ENCODE results near the gene OPA1.
A peak's percentile ranks its signal among the peaks of the same experiment; 100 is the strongest.

OPA1 gene

DNA sequence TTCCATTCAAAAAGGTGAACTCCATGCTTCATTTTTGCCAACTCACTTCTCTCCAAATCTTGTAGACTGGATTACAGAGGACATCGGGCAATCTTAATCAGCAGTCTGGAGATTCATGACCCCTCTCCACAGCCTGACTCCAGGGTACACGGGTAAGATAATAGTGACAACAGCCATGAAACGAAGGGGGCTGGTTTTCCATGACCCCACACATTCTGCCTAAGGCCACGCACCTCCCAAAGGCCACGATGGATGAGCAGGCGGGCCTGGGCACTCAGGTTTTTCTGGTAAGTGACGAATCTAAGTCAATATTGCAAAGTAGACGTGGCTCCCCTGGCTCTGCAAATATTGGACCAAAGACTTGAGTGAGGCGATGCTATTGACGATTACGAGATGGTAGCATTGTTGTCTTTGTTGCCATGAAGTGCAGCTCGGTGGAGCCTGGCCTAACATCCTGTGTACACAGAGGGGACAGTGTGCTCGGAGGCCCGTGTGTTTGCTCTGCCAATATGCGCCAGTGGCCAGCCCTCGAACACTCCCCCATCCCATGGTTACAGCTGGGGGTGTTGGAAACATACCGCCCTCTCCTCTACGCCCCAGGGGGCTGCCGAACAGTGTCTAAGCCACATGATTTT, 119.1 kb downstream of the OPA1 start:
- DNase-seq, result peak; percentile 99

DNA sequence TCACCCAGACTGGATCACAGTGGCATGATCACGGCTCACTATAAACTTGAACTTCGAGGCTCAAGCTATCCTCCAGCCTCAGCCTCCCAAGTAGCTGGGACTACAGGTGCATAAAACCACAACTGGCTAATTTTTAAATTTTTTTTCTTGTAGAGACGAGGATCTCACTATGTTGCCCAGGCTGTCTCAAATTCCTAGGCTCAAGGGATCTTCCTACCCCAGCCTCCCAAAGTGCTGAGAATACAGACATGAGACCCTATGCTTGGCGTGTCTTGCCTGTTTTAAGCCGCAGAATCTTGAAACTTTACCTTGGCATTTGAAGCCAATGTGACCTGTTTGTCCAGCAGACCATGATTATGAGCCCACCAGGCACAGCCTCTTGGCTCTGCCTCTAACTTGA, 119.9 kb downstream of the OPA1 start:
- DNase-seq, result no peak

DNA sequence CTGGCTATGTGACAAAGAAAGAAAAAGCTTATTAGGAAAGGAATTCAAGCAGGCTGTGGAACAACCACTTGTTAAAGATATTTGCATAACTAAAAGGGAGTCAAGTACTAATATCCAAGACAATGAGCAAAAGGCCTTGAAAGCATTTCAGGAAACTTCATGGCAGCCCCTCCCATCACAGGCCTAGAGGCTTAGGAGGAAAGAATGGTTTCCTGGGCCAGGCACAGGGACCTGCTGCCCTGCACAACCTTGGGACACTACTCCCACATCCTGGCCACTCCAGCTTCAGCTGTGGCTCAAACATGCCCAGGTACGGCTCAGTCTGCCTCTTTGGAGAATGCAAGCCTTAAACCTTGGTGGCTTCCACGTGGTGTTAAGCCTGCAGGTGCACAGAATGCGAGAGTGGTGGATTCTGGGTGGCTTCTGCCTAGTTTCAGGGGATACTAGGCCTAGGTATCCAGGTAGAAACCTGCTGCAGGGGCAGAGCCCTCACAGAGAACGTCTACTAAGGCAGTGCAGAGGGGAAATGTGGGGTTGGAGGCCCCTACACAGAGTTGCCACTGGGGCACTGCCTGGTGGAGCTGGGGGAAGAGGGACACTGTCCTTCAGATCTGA, 121.6 kb downstream of the OPA1 start:
- DNase-seq, result no peak

DNA sequence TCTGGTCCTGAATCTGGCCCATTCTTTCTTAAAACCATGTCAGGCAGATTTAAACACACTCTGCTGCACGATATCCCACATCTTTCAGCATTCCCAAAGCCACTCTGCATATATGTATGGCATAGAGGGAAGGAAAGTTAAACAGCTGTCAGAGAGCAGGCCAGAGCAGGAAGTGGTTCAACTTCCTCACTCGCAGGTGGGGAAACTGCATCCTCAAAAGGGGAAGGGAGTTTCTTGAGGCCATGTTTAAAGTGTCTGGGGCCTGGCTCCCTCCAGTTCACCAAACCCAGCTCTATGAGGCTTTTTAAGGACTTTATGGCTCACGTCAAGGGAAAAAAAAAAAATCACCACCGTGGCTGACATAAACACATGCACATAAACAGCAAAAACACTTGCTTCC, 123.1 kb downstream of the OPA1 start:
- no peak for DNase-seq

DNA sequence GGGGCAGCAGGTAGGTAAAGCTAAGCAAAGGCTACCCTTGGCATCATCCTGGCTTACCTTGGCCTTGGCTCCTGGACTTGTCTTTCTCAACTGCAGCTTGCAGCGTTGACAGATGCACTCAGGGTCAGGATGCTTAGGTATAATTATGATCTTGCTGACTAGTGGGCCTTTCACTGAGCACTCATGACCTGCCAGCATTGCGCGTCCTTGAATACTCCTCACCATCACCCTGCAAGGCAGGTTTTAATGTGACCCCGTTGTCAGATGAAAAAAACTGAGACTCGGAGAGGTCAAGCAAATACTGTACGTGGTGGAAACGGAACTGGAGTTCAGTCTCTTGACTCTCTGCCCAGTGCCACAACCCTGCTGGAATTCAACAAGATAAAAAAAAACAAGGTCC, 126.7 kb downstream of the OPA1 start:
- DNase-seq, result no peak

DNA sequence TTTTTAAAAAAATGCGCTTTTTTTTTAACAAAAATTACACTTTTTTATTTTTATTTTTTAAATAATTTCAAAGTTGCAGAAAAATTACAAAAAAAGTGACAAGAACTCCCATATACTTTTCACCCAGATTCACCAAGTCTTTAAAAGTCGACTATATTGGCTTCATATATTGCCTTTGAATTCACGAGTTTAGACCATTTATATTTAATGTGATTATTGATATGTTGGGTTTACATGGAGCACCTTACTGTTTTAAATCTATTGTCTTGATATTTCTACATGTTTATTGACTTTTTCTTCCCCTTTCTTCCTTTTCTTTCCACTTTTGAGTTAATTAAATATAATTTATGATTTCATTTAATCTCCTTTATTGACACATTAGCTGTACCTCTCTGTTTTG, 127.2 kb downstream of the OPA1 start:
- DNase-seq, result no peak

DNA sequence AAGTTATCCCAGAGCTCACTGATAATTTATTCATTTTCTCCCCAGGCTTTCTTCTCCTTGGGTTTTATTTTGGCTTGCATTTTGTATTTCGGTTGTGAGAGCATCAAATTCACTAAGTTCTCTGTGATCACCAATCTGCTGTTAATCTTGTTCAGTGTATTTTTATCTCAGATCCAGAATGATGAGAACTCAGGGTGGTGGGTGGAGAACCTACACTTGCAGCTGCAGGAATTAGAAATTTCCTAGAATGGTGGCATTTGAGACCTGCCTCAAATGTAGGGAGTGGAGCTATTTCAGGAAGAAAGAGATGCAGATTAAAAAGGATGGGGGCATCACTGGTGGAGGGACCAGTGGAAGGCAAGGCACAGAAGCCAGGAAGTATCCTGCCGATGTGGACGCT, 129.6 kb downstream of the OPA1 start:
- no peak for DNase-seq

DNA sequence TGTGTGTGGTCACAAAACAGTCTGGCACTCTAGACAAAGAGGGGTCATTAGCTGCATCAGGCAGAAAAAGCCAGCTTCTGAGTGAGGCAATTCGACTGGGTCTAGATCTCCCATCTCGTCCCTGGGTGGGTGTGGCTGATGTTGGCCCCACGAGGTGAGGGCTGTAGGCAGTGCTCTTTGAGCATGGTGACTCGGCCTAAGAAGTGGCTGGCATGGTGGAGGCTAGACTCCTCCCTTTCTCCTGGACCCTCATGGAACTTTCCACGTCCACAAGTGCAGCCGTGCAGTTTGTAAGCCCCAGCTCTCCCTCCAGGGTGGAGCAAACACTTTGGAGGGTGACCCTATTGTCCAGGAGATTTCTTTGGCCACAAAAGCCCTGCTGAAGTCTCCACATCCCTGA, 134.1 kb downstream of the OPA1 start:
- DNase-seq, result no peak

DNA sequence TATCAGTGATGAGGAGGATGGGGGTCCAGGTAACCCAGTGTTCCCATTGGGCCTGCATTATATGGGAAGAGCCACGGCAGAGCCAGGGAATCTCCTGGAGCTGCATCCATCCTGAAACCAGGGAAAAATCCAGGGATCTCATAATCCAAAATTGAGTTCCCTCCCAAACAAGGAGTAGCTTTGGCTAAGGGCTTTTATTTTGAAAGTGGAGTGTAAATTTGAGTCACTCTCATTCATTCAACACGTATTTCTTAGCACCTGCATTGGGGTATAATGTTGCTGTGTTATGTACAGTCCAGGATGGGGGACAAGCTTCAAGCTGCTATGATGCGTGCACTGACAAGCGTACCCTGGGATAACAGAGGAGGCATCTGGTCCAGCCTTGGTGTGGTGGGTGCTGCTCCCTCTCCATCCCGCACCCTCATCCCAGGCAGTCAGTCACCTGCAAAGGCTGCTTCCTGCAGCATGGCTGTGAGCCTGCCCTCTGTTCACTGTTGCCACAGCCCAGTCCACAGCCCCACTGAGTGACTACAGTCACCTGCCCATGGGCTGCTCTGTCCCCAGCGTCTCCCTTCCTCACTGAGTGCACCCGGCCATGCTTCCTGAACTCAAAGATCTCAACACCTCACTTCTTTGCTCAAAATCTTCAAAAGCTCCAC, 135.6 kb downstream of the OPA1 start:
- DNase-seq, result no peak

DNA sequence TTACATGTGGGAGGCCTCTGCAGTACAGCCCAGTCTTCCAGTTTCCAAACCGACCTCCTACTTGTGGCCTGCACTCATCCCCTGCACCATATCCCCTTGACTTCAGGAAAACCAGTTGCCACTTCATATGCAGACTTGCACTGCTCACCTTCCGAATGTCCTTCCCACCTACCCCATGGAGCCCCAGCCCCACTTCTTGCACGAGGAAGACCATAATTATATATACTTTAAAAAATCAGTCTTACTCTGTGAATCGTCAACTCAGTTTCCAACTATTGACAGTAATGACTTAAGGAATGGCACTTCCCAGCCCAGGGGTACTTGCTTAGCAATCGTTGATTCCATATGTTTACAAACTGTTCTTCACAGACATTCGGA, 136.1 kb downstream of the OPA1 start:
- DNase-seq, result no peak

DNA sequence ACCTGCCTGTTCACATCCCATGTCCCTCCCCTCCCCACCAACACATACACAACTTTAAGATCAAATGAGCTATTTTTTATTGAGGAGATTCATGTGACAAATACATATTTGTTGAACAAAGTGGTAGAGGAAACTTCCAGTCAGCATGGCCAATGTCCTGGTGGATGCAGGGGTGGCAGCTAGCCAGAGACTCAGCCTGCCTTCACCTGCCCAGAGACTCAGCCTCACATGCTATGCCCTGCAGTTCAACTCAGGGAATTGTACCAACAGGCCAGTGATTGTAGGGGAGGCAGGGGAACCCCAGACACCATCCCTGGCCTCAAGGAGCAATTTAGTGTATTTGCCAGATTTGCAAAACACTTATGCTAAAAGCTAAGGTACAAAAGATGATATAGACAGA, 136.6 kb downstream of the OPA1 start:
- DNase-seq, result no peak

DNA sequence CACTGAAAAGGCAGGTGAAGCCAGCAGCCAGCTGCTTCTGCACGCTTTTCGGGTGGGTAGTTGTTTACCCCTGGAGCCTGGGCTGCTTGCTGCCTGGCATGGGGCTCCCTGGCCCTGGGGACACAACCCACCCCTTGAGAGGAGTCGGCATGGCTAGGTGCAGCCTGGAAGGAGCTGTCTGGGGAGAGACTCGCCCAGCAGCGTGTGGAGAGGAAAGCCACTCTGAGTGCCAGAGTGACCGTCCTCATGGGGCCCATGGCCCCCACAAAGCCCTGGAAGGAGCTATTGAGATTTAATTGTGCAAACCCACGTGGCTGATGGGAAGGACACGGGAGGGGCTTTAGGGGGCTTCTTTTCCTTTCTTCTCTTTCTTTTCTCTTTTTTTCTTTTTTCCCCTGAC, 137.5 kb downstream of the OPA1 start:
- DNase-seq, result no peak

DNA sequence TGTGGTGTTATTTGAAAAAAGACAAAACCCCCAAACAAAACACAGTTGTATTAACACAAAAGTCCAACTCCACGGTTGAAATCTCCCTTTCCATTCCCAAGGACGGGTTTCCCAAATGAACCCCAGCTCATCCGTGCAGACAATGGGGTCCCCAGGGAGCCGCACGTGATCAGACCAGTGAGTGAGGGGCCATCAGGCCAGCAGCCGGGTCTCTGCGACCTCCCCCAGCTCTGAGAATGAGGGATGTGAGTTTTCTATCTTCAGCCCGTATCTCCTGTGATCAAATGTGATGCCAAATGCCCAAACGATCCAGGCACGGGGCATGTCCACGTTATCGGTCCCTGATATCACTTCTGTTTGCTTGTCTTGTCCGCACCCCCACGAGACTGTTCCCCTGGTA, 138.0 kb downstream of the OPA1 start:
- DNase-seq, result no peak

DNA sequence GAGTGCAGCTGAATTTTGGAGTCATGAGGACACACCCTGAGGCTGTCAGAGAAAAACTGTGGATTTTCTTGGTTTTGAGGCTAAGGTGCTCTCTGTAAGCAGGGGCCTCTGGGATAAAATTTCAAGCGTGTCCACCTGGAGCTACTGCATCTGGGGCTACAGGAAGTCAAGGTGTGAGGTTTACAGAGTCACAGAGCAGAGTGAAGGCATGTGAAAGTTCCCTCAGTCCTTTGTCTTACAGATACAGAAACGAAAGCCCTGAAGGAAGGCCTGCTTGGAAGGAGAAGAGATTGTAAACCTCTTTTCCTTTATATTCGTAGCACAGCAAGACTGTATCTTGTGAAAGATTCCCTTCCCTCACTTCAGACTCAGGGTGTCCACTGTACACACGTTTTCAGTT, 138.6 kb downstream of the OPA1 start:
- no peak for DNase-seq

DNA sequence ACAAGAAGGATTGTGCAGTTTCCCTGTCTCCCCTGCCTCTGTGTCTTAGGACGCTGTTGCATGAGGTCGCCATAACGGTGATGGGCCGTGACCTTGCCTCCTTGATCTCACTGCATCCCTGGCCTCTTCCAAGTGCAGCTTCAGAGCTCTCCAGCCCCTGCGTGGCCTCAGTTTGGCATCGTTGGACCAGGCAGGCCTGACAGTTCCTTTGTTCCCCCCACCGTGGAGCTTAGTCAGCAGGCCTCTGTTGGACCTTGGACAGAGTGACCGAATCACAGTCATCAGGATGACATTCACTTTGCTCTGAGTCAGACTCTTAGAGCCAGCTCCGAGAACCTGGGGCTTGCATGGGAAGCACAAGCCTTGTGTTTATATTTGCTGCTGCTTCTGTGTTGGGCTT, 139.4 kb downstream of the OPA1 start:
- no peak for DNase-seq

DNA sequence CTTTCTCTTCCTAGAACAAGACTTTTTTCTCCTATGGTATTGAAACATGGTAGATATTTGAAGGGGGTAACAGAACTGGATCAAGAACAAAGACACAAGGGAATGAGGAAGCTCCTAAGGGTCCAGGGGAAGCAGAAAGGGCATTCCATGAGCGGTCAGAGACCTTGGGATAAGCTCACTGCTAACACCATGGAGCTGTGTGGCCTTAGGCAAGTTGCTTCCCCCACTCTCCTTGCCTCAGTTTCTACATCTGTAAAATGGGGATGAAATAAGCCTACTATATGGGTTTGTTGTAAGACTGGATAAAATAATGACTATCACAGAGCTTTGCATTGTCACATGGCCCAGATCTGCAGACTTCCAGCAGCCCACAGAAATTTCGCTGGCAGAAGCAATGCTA, 139.8 kb downstream of the OPA1 start:
- DNase-seq, result no peak

DNA sequence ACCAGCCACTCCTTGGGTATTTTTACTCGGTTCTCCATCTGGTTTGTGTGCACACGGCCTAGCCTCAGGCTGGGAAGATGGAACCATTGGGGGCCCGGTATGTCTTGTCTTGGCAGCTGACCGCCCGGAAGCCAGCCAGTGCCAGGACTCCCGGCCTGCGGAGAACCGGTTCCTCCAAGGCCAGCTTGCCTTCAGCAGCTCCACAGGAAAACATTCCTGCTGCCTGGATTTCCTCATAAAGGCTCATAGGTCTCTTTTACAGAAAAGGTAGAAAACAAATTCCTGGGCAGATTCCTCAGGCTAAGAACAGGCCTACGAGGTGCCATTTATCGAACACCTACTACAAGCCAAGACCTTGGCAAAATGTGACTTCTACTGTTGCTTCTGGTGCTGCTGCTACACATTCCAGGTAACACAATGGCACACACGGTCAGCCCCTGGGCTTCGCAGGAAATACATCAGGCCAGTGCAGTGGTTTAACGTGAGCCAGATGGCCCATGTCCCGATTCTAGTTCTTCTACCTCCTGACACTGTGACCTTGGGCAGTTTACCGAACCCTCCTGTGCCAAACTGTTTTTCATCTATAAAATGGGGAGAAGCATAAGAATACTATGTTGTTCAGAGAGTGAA, 141.8 kb downstream of the OPA1 start:
- no peak for DNase-seq

DNA sequence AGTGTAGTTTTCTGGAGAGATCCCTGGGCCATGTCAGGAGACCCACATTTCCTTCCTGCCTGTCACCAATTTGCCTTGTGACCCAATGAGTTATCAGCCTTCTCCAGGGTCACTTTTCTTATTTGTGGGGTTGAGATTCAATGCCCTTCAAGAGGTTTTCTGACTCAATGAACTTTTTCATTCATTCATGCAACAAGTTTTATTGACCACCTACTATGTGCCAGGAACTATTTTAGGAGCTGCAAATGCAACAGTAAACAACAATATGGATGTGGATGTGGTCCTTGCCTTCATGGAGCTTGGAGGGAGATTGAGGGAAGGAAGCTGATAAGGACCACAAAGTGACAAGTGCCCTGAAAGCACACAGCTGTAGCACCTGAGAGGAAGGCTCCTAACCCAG, 142.8 kb downstream of the OPA1 start:
- DNase-seq, result no peak

DNA sequence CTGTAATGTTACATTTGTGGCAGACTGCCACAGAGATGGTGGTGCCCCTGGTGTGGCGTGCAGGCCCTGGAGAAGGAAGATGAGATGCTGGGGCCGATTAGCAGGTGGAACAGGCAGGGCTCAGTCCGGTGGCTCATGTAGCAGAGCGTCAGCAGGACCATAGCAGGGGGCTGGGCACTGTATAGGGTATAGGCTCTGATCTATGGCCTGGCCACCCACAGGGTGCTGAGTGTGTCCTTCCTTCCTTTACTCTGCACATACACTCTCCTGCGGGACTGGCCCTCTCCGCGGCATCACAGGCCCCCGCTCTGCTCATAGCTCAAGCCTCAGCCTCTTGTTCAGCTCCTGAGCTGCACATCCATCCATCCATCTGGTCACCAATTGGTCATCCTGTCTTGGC, 143.6 kb downstream of the OPA1 start:
- DNase-seq, result no peak

DNA sequence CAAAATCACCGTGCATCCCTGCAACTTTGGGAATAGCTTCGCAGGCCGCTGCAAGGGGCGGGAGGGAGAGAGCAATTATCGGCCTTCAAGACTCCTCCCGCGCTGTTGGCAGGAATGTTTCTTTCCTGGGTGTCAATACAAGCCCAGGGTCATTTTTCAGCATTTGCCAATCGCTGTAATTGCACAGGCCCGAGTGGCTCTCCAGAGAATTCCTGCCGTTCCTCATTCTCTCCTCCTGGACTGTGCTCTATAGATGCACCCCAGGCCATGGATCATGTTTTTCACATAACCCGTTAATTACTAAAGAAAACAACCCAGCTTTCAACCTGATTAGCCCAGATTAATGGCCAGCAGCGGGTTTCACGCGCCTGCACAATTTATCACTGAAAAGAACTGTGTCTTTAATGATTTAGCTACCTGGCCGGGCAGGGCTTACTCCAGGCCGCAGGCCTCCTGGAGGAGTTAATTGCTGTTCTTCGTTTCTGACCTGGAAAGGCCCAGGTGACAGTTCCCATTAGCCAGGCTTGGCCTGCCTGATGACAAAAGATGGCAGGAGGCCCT, 144.3 kb downstream of the OPA1 start:
- DNase-seq, result no peak

DNA sequence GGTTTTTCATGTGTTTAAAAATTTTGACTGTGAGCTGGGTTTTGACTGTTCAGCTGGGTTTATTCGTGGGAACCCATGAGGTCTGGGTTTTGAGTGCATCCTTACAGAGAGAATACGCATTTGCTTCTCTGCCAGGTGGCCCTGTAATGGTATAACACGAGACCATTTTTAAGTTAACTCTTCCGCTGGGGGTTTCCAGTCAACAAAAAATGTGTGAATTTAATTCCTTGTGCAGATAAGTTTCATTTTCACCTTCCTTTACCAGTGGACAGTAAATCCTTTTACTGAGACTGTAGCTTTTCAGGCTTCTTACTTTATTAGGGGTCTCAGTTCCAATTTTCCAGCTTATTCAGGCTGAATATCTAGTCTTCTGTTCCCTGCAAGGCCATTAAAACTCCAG, 149.6 kb downstream of the OPA1 start:
- no peak for DNase-seq

DNA sequence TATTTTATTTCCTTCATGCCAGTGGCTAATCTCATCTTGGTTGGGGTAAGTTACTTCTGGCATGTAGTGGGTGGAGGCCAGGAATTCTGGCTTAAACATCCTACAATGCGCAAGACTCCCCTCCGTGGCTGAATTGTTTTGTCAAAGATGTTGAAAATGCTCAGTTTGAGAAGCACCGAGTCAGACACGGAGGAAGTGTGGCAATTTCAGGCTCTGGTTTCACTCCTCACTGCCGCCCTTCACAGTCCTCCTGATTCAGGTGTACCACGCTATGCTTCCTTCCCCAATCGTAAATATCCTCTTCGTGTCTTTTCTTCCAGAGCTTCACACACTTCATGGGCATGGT, 150.7 kb downstream of the OPA1 start:
- DNase-seq, result no peak

DNA sequence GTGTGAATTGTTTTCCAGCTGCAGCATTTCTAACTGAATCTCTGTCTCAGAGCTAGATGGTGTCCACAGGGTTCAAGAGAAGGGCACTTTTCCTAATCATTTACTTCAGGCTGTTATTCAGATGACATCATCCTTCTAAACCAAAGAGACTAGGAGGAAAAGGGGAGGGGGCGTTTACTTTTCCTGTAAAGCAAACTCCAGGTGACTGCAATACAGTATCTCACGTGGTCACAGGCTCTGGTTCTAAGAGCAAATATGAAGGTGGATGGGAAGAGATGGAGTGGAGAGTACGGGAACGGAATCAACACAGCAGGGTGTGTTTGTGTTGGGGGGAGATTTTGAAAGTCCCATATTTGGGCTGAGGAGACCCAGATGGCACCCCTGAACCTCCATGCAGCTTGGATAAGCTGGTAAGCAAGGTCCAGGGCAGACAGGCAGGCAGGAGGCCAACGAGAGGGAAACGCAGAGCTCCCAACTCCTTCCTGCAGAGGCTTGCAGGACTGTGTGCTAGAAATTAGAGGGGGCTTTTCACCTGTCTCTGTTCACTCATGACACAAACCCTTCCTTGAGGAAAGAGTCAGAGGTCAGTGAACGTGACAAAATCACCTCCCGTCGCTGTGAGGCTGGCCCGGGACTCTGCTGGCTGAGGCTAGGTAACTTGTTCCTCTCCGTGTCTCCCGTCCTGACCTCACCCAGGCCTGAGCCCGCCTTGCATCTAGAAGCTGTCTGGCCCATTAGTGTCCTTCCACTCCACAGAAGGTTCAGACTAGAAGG, 151.2 kb downstream of the OPA1 start:
- peak; percentile 95 for DNase-seq
